Gastrocnemius medialis (tissue), 4 donors: ENCODE data around the gene MUS81. TPM values are rescaled to one million over a fixed set of nuclear protein-coding genes. Genes with fewer than 3 reads are reported as not detected.

Source experiments
- ATAC-seq, 2 donors: fragments of 150-250 bp; one replicate each; pipeline ENCODE4 v1.9.1; 2016
- DNase-seq, 2 donors: peaks; one replicate each; pipeline ENCODE4 v3.0.0-alpha.2; 2019
- H3K27ac ChIP-seq, 4 donors: fragments of 200-600 bp; sonication (generic); 1 replicate in 1 of 4; 2 replicates in 3 of 4; pipeline ENCODE4 v1.5.1; 2016 to 2018; ENCODE audit warnings: mild to moderate bottlenecking in 2 of 4, moderate library complexity in 1 of 4
- H3K27me3 ChIP-seq, 3 donors: fragments of 200-600 bp; sonication (generic) in 2 of 3; 1 replicate in 1 of 3; 2 replicates in 2 of 3; pipeline versions ENCODE4 v1.5.1 to v1.6.0; 2016 to 2019; ENCODE audit warnings: mild to moderate bottlenecking in 1 of 3, moderate library complexity in 1 of 3
- H3K36me3 ChIP-seq, 2 donors: fragments of 200-600 bp; sonication (generic) in 1 of 2; one replicate each; pipeline ENCODE4 v1.5.1; 2017 to 2018
- H3K4me1 ChIP-seq, 2 donors: fragments of 200-600 bp; sonication (generic) in 1 of 2; one replicate each; pipeline ENCODE4 v1.5.1; 2016 to 2017; ENCODE audit warnings: mild to moderate bottlenecking in 2 of 2
- H3K4me3 ChIP-seq, 4 donors: fragments of 200-600 bp; sonication (generic) in 3 of 4; 1 replicate in 1 of 4; 2 replicates in 3 of 4; pipeline ENCODE4 v1.5.1; 2016 to 2019; ENCODE audit warnings: mild to moderate bottlenecking in 2 of 4
- H3K9me3 ChIP-seq, 3 donors: fragments of 200-600 bp; sonication (generic) in 2 of 3; 1 replicate in 1 of 3; 2 replicates in 2 of 3; pipeline ENCODE4 v1.5.1; 2016 to 2019
- POLR2A ChIP-seq, 2 donors: fragments of 450-650 bp; IDR thresholded peaks; one replicate each; pipeline ENCODE4 v1.6.1; 2017; ENCODE audit warnings: antibody characterized with exemption in 2 of 2, mild to moderate bottlenecking in 2 of 2, moderate library complexity in 2 of 2
- in situ Hi-C, 4 donors: fragments of 200-750 bp; cut with MboI; loops; one replicate each; pipeline versions ENCODE4 v1.15.0 to v1.8.0; 2017; ENCODE audit warnings: low sequenced_read_pairs in 4 of 4
- intact Hi-C: fragments of 100-400 bp; cut with DNase I; formaldehyde crosslinking; loops from one replicate; pipeline ENCODE4 v1.15.1; 2023; ENCODE audit warnings: low total_unique reads
- total RNA-seq, 4 donors: library from RNA; depleted of rRNA; stranded (reverse); fragments of >200 nt; gene quantifications; one replicate each; pipeline versions ENCODE4 v1.1.0 to v1.2.3, GENCODE V29; 2016
- TF ChIP-seq, protein P1 (sequence below), 5 experiments: fragments of 450-650 bp in 3 of 5; fragments of 200-600 bp in 2 of 5; sonication (generic) in 2 of 5; IDR thresholded peaks in 4 of 5; conservative IDR thresholded peaks in 1 of 5; 1 replicate in 4 of 5; 2 replicates in 1 of 5; pipeline ENCODE4 v1.5.1; 2016 to 2019; ENCODE audit warnings: antibody characterized with exemption in 5 of 5, mild to moderate bottlenecking in 3 of 5, moderate library complexity in 3 of 5

The MUS81 gene
- total RNA-seq, 4 donors from 2014 or later, result 26.4 to 44.9 (median 34.8) TPM

DNA sequence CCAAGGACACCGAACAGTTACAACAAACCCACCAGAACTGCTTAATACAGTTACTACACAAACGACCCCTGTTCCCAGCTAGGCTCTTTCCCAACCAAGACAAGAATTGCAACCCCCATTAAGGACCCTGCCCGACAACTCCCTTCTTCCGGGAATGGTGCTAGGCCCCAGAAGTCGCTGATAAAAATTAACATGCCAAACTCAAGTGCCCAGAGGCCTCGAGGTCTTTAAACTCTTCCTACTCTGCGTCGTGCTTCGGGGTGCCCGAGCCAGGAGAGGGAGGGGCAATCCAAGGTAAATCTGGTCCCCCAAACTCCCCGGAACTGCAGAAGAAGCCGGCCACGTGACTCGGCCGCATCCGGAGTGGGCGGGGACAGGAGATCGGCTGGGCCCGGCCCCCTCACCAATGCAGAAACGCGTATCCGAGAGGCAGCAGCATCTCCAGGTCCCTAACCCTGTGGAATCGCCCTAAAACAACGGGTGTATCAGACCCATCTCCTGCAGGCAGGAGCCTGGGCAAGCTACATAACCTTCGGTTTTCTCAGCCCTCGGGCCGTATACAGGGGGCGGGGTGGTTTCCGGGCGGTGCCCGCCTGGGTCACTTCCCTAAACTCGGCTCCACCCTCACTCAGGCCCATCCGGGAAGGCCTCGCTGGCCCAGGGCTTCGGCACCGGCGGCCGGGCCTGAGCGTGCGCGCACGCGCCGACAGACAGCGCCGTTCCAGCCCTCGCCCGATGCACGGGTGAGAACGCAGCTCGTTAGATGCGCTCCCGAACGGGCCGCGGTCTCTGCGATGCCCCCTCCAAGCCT lies 3.3 kb upstream of the MUS81 start:
- intact Hi-C loops (loop anchor here (1.0 to 5.0 kb wide), 3 partner anchors 62 to 724 kb away; partner anchors contain the start of genes C11orf68, DPP3 and DRAP1), in situ Hi-C loops (no loop called here)
- Histone ChIP-seq H3K4me1 (peaks cover 26 to 31% of the 10 kb centered on the region in 2 donors), H3K9me3 (no peaks in the 10 kb centered on the region), H3K27ac (peak overlapping the region; percentile 95 to 99 (median 96)), H3K4me3 (peak overlapping the region; percentile 88 to 98 (median 91)), H3K27me3 (no peaks in the 10 kb centered on the region), H3K36me3 (peaks cover 0 to 44% of the 10 kb centered on the region in 2 donors)
- TF ChIP-seq, protein P1, sequence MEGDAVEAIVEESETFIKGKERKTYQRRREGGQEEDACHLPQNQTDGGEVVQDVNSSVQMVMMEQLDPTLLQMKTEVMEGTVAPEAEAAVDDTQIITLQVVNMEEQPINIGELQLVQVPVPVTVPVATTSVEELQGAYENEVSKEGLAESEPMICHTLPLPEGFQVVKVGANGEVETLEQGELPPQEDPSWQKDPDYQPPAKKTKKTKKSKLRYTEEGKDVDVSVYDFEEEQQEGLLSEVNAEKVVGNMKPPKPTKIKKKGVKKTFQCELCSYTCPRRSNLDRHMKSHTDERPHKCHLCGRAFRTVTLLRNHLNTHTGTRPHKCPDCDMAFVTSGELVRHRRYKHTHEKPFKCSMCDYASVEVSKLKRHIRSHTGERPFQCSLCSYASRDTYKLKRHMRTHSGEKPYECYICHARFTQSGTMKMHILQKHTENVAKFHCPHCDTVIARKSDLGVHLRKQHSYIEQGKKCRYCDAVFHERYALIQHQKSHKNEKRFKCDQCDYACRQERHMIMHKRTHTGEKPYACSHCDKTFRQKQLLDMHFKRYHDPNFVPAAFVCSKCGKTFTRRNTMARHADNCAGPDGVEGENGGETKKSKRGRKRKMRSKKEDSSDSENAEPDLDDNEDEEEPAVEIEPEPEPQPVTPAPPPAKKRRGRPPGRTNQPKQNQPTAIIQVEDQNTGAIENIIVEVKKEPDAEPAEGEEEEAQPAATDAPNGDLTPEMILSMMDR (IDR thresholded peaks at IDR 0.05 in 4 of 5, conservative IDR thresholded peaks at IDR 0.05 in 1 of 5), result no peak
- peak in 1 of 2 donors; percentile 59 for TF ChIP-seq POLR2A (IDR thresholded peaks at IDR 0.05)
- ATAC-seq (peak; percentile 13 to 16), DNase-seq (peak; percentile 60 to 65)

DNA sequence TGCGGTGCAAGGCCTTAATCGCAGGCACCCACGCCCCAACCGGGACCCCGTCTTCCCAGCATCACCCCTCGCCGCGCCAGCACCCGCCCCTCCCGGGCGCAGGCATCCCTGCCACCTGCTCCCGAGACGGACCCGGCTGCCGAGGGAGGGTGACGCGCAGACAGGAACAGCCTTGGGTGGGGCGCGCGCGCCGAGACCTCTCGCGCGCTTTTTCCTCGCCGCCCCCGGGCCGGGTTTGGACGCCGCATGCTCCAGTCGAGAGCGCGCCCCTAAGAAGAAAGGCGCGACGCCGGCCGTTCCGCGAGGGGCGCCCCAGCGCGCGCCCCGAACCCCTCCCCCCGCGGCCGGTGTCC lies 2.8 kb upstream of the MUS81 start:
- H3K27me3 ChIP-seq, result no peaks in the 10 kb centered on the region
- peaks cover 32 to 36% of the 10 kb centered on the region in 2 donors for H3K4me1 ChIP-seq
- ATAC-seq, result peak in 1 of 2 donors; percentile 2
- TF ChIP-seq POLR2A (IDR thresholded peaks at IDR 0.05), result no peak
- TF ChIP-seq, protein P1 (IDR thresholded peaks at IDR 0.05 in 4 of 5, conservative IDR thresholded peaks at IDR 0.05 in 1 of 5), result no peak
- H3K27ac ChIP-seq, result peak overlapping the region; percentile 95 to 99 (median 96)
- intact Hi-C loops (loop anchor here (1.0 to 5.0 kb wide), 3 partner anchors 62 to 725 kb away; partner anchors contain the start of genes C11orf68, DPP3 and DRAP1), in situ Hi-C loops (no loop called here)
- H3K9me3 ChIP-seq, result no peaks in the 10 kb centered on the region
- peaks cover 0 to 46% of the 10 kb centered on the region in 2 donors for H3K36me3 ChIP-seq
- peak overlapping the region; percentile 88 to 98 (median 91) for H3K4me3 ChIP-seq
- DNase-seq, result peak in 1 of 2 donors; percentile 46

DNA sequence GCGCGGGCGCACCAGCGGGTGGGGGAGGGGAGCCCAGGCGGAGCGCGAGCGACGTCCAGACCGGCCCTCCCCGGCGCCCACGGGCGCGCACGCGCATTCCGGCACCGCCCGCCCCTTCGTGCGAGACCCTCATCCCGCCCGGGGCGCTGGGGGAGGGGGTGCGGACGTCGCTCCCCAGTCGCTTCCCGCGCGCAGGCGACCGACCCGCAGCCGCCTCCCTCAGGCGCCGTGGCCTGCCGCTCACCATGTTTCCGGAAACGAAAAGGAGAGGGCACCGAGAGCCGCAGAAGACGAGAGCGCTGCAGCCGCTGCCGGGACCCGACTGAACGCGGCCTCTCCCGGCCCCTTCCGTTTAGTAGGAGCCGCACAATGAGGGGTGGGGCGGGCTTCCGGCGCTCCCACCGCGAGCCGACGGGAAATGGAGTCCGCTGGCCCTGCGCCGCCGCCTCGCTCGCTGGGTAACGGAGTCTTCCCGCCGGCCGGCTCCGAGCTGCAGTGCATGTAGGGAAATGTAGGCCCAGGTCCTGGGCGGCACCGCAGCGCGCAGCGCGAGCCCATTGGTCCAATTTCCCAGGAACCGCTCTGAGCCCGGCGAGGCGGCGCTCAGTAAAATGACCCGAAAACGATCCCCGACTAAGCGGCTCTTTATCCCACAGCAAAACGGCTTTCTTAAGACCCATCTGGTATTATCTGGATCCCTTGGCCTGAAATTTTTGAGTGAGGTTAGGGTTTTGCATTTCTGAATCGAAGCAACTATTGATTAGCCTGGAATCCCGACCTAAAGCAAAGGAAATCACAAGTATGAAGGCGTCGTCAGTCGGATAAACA lies 2.2 kb upstream of the MUS81 start, which contains the start of gene CFL1:
Gene CFL1, minus strand, starts transcription at position 328 of the 828 bp plus-strand sequence. Its CDS starts 81 bp downstream, at position 247.
- H3K36me3 ChIP-seq, result peaks cover 0 to 46% of the 10 kb centered on the region in 2 donors

DNA sequence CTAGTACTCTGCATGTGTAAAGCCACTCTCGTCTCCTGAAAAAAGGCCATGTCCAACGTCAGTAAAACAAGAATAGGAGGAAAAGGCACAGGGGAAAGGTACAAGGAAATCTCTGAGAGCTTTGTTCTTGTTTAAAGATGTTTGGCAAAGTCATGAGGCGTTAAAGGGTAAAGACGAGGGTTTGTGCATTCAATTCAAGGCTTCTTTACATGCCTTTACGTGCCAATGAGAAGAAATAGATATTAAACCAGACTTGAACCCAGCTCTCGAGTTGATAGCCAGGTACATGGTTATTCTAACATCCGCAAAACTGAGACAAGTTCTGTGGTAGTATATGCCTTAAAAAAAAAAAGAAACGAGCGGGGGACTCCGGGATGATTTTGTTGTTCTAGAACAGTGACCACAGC lies 1.5 kb upstream of the MUS81 start:
- no peak for DNase-seq
- Histone ChIP-seq H3K4me3 (peak overlapping the region; percentile 88 to 98 (median 91)), H3K27ac (peak overlapping the region; percentile 95 to 99 (median 96)), H3K27me3 (no peaks in the 10 kb centered on the region), H3K36me3 (peaks cover 0 to 46% of the 10 kb centered on the region in 2 donors), H3K4me1 (peaks cover 32 to 37% of the 10 kb centered on the region in 2 donors), H3K9me3 (no peaks in the 10 kb centered on the region)
- ATAC-seq, result peak in 1 of 2 donors; percentile 5
- in situ Hi-C loops, result no loop called here
- TF ChIP-seq, protein P1 (IDR thresholded peaks at IDR 0.05 in 4 of 5, conservative IDR thresholded peaks at IDR 0.05 in 1 of 5), result no peak
- no peak for TF ChIP-seq POLR2A (IDR thresholded peaks at IDR 0.05)
- intact Hi-C loops, result loop anchor here (1.0 to 5.0 kb wide), 7 partner anchors 30 to 624 kb away; partner anchors contain the start of genes AP5B1, DPP3, FIBP and KAT5

More for the DNA sequence above, 2.2 kb upstream of the MUS81 start, which contains the start of gene CFL1:
- peak; percentile 98 for DNase-seq
- Histone ChIP-seq H3K27ac (peak within 1 kb of the TSS; percentile 95 to 99 (median 96)), H3K27me3 (no peaks in the 10 kb centered on the region), H3K4me3 (peak within 1 kb of the TSS; percentile 88 to 98 (median 91)), H3K9me3 (no peaks in the 10 kb centered on the region), H3K4me1 (peaks cover 32 to 37% of the 10 kb centered on the region in 2 donors)
- intact Hi-C loops, result loop anchor here (1.0 to 5.0 kb wide), 7 partner anchors 61 to 725 kb away; partner anchors contain the start of genes AP5B1, C11orf68, DPP3 and DRAP1
- peak; percentile 49 to 50 for ATAC-seq
- TF ChIP-seq POLR2A (IDR thresholded peaks at IDR 0.05), result peak; percentile 99
- TF ChIP-seq, protein P1 (IDR thresholded peaks at IDR 0.05 in 4 of 5, conservative IDR thresholded peaks at IDR 0.05 in 1 of 5), result peak in 1 of 5 experiments; percentile 17
- in situ Hi-C loops, result no loop called here
